ENCODE results near the gene UNC50. TPM values are rescaled to one million over a fixed set of nuclear protein-coding genes. Genes with fewer than 3 reads are reported as not detected.
A peak's percentile ranks its signal among the peaks of the same experiment; 100 is the strongest.

The UNC50 gene
- total and polyA plus RNA-seq, 8 donors = 10.3 to 71.4 (median 36.2) TPM

GRCh38 chr2:98663511-98664090, 55.2 kb downstream of the UNC50 start:
- intact Hi-C loops (cut with DNase I; ENCODE audit: low total_unique reads) = no loop called here
- TF ChIP-seq POLR2A (IDR thresholded peaks at IDR 0.05) (no peak), POLR2AphosphoS5 (IDR thresholded peaks at IDR 0.05) (no peak), EP300 (IDR thresholded peaks at IDR 0.05) (no peak), CTCF (IDR thresholded peaks at IDR 0.05) (no peak)
- Histone ChIP-seq H3K36me3 (peaks cover 0 to 46% (median 24%) of the 10 kb centered on the region in 4 donors), H3K4me3 (no peak overlapping the region), H3K27ac (peak overlapping the region in 3 of 5 donors; percentile 7 to 58 (median 33)), H3K4me1 (peaks cover 0 to 8% (median 0%) of the 10 kb centered on the region in 4 donors), H3K9me3 (no peaks in the 10 kb centered on the region), H3K27me3 (no peaks in the 10 kb centered on the region)
- WGBS, 5 donors = 81 to 91% (median 87%) methylated on average over 12 of the region's 12 CpGs
- peak in 1 of 2 donors; percentile 16 for DNase-seq

- WGBS, 5 donors = 69 to 82% (median 76%) methylated on average over 3 of the region's 3 CpGs
- H3K27ac ChIP-seq = peak overlapping the region in 2 of 5 donors; percentile 7 to 33
- H3K4me1 ChIP-seq = peaks cover 0 to 8% (median 0%) of the 10 kb centered on the region in 4 donors
- DNase-seq = peak in 1 of 2 donors; percentile 43
- H3K9me3 ChIP-seq = no peaks in the 10 kb centered on the region
- H3K4me3 ChIP-seq = no peak overlapping the region
- TF ChIP-seq EP300 (IDR thresholded peaks at IDR 0.05) (no peak), POLR2AphosphoS5 (IDR thresholded peaks at IDR 0.05) (no peak), POLR2A (IDR thresholded peaks at IDR 0.05) (no peak), CTCF (IDR thresholded peaks at IDR 0.05) (no peak)
- H3K27me3 ChIP-seq = no peaks in the 10 kb centered on the region
- H3K36me3 ChIP-seq = peaks cover 0 to 53% (median 30%) of the 10 kb centered on the region in 4 donors
- intact Hi-C loops (cut with DNase I; ENCODE audit: low total_unique reads) = no loop called here
These were observed 55.9 kb downstream of the UNC50 start for GRCh38 chr2:98664323-98664722.

GRCh38 chr2:98665677-98666076, 57.3 kb downstream of the UNC50 start:
- TF ChIP-seq POLR2A (IDR thresholded peaks at IDR 0.05) = no peak
- no peak for TF ChIP-seq EP300 (IDR thresholded peaks at IDR 0.05)
- TF ChIP-seq POLR2AphosphoS5 (IDR thresholded peaks at IDR 0.05) = no peak
- no peak for TF ChIP-seq CTCF (IDR thresholded peaks at IDR 0.05)
- Histone ChIP-seq H3K4me1 (peaks cover 0 to 8% (median 0%) of the 10 kb centered on the region in 4 donors), H3K27me3 (no peaks in the 10 kb centered on the region), H3K27ac (no peak overlapping the region), H3K4me3 (no peak overlapping the region), H3K36me3 (peaks cover 0 to 54% (median 31%) of the 10 kb centered on the region in 4 donors), H3K9me3 (no peaks in the 10 kb centered on the region)
- 86 to 93% (median 91%) methylated on average over 3 of the region's 3 CpGs for WGBS, 5 donors
- intact Hi-C loops (cut with DNase I; ENCODE audit: low total_unique reads) = no loop called here
- no peak for DNase-seq

Other genes starting within 250 kb of the UNC50 start
- gene INPP4A, start 163.7 kb upstream of the UNC50 start, total RNA-seq = 10 to 100 TPM; 10.4 to 65.3 (median 23.7) TPM
- 1 to 10 TPM; 1.5 to 3.8 (median 3.1) TPM for gene INPP4A, start 163.7 kb upstream of the UNC50 start, polyA plus RNA-seq
- gene COA5, start 77 bp upstream of the UNC50 start, total RNA-seq = 10 to 100 TPM in 4 of 5 donors, 1 to 10 TPM in 1; 1.2 to 60.6 (median 36.5) TPM
- 10 to 100 TPM; 28.9 to 46.7 (median 32.7) TPM for gene COA5, start 77 bp upstream of the UNC50 start, polyA plus RNA-seq
- gene MGAT4A, start 122.5 kb downstream of the UNC50 start, total RNA-seq = 10 to 100 TPM in 4 of 5 donors, 1 to 10 TPM in 1; 7.6 to 81.1 (median 37.5) TPM
- 1 to 10 TPM; 4.8 to 7.4 (median 6.0) TPM for gene MGAT4A, start 122.5 kb downstream of the UNC50 start, polyA plus RNA-seq

All from stomach (tissue), 9 donors.